AG04450 (cell line): Measurements from ENCODE around the gene ZNF714. TPM values are rescaled to one million over a fixed set of nuclear protein-coding genes. Genes with fewer than 3 reads are reported as not detected.

Experiments
- CTCF ChIA-PET: fragments of 300-600, 350-600 bp; formaldehyde crosslinking; extraction: SDS; loops from one replicate; lab custom pipeline; 2022; ENCODE audit warnings: antibody characterized with exemption, inconsistent platforms; lab: Charles Lee
- POLR2A ChIA-PET: fragments of 350-600 bp; formaldehyde crosslinking; extraction: SDS; loops from one replicate; lab custom pipeline; 2021; ENCODE audit warnings: antibody characterized with exemption, inconsistent platforms; lab: Yijun Ruan, JAX
- DNase-seq: peaks from one replicate; pipeline ENCODE4 v3.0.0-alpha.2; 2011; ENCODE audit warnings: low read depth, low spot score
- H3K27ac ChIP-seq: one replicate; pipeline ENCODE4 v1.5.1; 2012; ENCODE audit warnings: low read depth, low read length, control low read depth
- H3K27me3 ChIP-seq: one replicate; pipeline ENCODE4 v1.6.0; 2012; ENCODE audit warnings: low read length; ENCODE audit not compliant: control insufficient read depth, insufficient read depth
- H3K4me3 ChIP-seq: 2 replicates; pipeline ENCODE4 v1.5.1; 2011; ENCODE audit warnings: mild to moderate bottlenecking, low read depth, low read length, control low read depth
- H3K9me3 ChIP-seq: 2 replicates; pipeline ENCODE4 v1.5.1; 2012; ENCODE audit warnings: low read length; ENCODE audit not compliant: control insufficient read depth, insufficient read depth
- polyA plus RNA-seq: library from polyadenylated mRNA; depleted of rRNA; stranded (reverse); fragments of >200 nt; gene quantifications from 2 replicates; pipeline ENCODE4 v1.2.3, GENCODE V29; 2011; rRNA removed
- small RNA-seq: library from RNA; depleted of rRNA; stranded (forward); fragments of <200 nt; gene quantifications from one replicate; pipeline ENCODE3, GENCODE V24; 2012; ENCODE audit warnings: low read depth; ENCODE audit not compliant: insufficient read length
- TF ChIP-seq, protein P1 (sequence below): IDR thresholded peaks from 2 replicates; pipeline ENCODE4 v1.5.1; 2011; ENCODE audit warnings: low read depth, low read length, control low read depth, inconsistent platforms

The ZNF714 gene
- polyA plus RNA-seq, 1 experiment: 9.8 TPM

- ChIA-PET POLR2A (no interaction called here), CTCF (no interaction called here)
- no peak overlapping the region for H3K27ac ChIP-seq
- no peak overlapping the region for H3K4me3 ChIP-seq
- H3K27me3 ChIP-seq: no peaks in the 10 kb centered on the region
- peaks cover 7% of the 10 kb centered on the region for H3K9me3 ChIP-seq
- no peak for DNase-seq
- TF ChIP-seq, protein P1, sequence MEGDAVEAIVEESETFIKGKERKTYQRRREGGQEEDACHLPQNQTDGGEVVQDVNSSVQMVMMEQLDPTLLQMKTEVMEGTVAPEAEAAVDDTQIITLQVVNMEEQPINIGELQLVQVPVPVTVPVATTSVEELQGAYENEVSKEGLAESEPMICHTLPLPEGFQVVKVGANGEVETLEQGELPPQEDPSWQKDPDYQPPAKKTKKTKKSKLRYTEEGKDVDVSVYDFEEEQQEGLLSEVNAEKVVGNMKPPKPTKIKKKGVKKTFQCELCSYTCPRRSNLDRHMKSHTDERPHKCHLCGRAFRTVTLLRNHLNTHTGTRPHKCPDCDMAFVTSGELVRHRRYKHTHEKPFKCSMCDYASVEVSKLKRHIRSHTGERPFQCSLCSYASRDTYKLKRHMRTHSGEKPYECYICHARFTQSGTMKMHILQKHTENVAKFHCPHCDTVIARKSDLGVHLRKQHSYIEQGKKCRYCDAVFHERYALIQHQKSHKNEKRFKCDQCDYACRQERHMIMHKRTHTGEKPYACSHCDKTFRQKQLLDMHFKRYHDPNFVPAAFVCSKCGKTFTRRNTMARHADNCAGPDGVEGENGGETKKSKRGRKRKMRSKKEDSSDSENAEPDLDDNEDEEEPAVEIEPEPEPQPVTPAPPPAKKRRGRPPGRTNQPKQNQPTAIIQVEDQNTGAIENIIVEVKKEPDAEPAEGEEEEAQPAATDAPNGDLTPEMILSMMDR: no peak
Observed at GRCh38 chr19:21149877-21150276, 67.9 kb downstream of the ZNF714 start.

GRCh38 chr19:21151460-21151859, 69.5 kb downstream of the ZNF714 start:
- DNase-seq: no peak
- Histone ChIP-seq H3K27me3 (no peaks in the 10 kb centered on the region), H3K9me3 (peaks cover 9% of the 10 kb centered on the region; the same call in 1 of the 2 replicates), H3K27ac (no peak overlapping the region), H3K4me3 (no peak overlapping the region)
- CTCF ChIA-PET: no interaction called here
- POLR2A ChIA-PET: no interaction called here
- TF ChIP-seq, protein P1: no peak

DNA sequence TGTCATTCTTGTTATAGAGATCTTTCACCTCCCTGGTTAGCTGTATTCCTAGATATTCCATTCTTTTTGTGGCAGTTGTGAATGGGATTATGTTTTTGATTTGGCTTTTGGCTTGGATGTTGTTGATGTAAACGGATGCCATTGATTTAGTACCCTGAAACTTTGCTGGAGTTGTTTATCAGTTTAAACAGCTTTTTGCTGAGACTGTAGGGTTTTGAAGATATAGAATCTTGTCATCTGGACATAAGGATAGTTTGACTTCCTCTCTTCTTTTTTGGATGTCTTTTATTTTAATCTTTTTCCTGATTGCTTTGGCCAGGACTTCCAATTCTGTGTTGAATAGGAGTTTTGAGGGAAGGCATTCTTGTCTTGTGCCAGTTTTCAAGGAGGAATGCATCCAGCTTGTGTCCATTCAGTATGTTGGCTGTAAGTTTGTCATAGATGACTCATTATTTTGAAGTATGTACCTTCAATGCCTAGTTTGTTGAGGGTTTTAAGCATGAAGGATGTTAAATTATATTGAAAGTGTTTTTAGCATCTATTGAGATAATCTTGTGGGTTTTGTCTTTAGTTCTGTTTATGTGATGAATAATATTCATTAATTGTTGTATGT, 76.6 kb downstream of the ZNF714 start:
- POLR2A ChIA-PET: no interaction called here
- DNase-seq: peak; percentile 4
- no peak overlapping the region for H3K27ac ChIP-seq
- H3K27me3 ChIP-seq: no peaks in the 10 kb centered on the region
- H3K4me3 ChIP-seq: no peak overlapping the region
- TF ChIP-seq, protein P1: no peak
- peaks cover 18% of the 10 kb centered on the region for H3K9me3 ChIP-seq
- CTCF ChIA-PET: no interaction called here

GRCh38 chr19:21164541-21164940, 82.5 kb downstream of the ZNF714 start:
- Histone ChIP-seq H3K9me3 (no peaks in the 10 kb centered on the region), H3K27me3 (no peaks in the 10 kb centered on the region), H3K27ac (no peak overlapping the region), H3K4me3 (no peak overlapping the region)
- ChIA-PET CTCF (no interaction called here), POLR2A (no interaction called here)
- no peak for DNase-seq
- TF ChIP-seq, protein P1: no peak

DNA sequence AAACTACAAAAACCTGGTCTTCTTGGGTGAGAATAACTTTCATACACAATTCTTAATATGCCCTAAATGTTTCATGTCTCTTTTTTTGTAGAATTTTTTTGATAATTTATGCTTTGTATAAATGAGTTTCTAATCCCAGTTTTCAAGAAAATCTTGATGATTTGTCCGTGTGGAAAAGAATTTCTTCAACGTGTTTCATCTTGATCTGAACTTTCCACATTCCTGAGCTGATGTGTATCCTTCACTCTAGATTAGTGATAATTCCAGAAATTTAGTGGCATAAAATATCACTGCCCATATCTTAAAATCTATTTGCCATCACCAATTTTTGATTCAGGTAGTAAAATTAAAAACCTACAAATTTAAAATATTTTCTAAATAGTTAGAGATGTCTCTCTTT, 84.4 kb downstream of the ZNF714 start:
- H3K27ac ChIP-seq: no peak overlapping the region

More for the DNA sequence above, 84.4 kb downstream of the ZNF714 start:
- Histone ChIP-seq H3K4me3 (no peak overlapping the region), H3K27me3 (no peaks in the 10 kb centered on the region), H3K9me3 (no peaks in the 10 kb centered on the region)
- POLR2A ChIA-PET: no interaction called here
- CTCF ChIA-PET: no interaction called here
- DNase-seq: no peak
- TF ChIP-seq, protein P1: no peak

Small RNAs within 50 kb of the gene (small RNA-seq; reads per million reads assigned to genes)
- gene RNA5SP469: not detected

Other genes with a start within 250 kb of the ZNF714 start
- gene ZNF85, start 159.0 kb upstream of the ZNF714 start, polyA plus RNA-seq: 4.8 and 5.8 TPM in 2 replicates
- gene ZNF430, start 61.5 kb upstream of the ZNF714 start, polyA plus RNA-seq: 4.8 and 5.7 TPM in 2 replicates
- gene ZNF431, start 59.8 kb downstream of the ZNF714 start, polyA plus RNA-seq: 4.5 and 5.8 TPM in 2 replicates
- gene ZNF708, start 247.2 kb downstream of the ZNF714 start, polyA plus RNA-seq: 3.1 and 4.4 TPM in 2 replicates